ENCODE measurements around the gene DNM2.

DNM2 gene

GRCh38 chr19:10828981-10829821, 111.3 kb downstream of the DNM2 start:
- Histone ChIP-seq H3K36me3 (ENCODE audit: insufficient read depth, low read length) (peaks cover 7% of the 10 kb centered on the region; the same call in 1 of the 2 replicates), H3K9ac (ENCODE audit: insufficient read length) (no peak overlapping the region), H3K9me3 (ENCODE audit: low read depth, low read length) (no peaks in the 10 kb centered on the region), H3K4me3 (no peak overlapping the region), H3K27ac (no peak overlapping the region)
- DNase-seq (ENCODE audit: low read depth, low spot score), result no peak
- no peak for TF ChIP-seq POLR2AphosphoS5 (IDR thresholded peaks at IDR 0.05; ENCODE audit: borderline replicate concordance, low read depth, low read length)
- no peak for TF ChIP-seq EZH2 (IDR thresholded peaks at IDR 0.05)
- no peak for TF ChIP-seq FOXP2 (optimal IDR thresholded peaks at IDR 0.05; ENCODE audit: control extremely low read depth, extremely low read length, insufficient read depth)

- peaks cover 7% of the 10 kb centered on the region; the same call in 1 of the 2 replicates for H3K36me3 ChIP-seq (ENCODE audit: insufficient read depth, low read length)
- H3K4me3 ChIP-seq, result no peak overlapping the region
- no peaks in the 10 kb centered on the region for H3K9me3 ChIP-seq (ENCODE audit: low read depth, low read length)
- TF ChIP-seq FOXP2 (optimal IDR thresholded peaks at IDR 0.05; ENCODE audit: control extremely low read depth, extremely low read length, insufficient read depth) (no peak), EZH2 (IDR thresholded peaks at IDR 0.05) (no peak), POLR2AphosphoS5 (IDR thresholded peaks at IDR 0.05; ENCODE audit: borderline replicate concordance, low read depth, low read length) (no peak)
- no peak overlapping the region for H3K27ac ChIP-seq
- H3K9ac ChIP-seq (ENCODE audit: insufficient read length), result no peak overlapping the region
- no peak for DNase-seq (ENCODE audit: low read depth, low spot score)
Observed at GRCh38 chr19:10829967-10830366, 112.1 kb downstream of the DNM2 start.

DNA sequence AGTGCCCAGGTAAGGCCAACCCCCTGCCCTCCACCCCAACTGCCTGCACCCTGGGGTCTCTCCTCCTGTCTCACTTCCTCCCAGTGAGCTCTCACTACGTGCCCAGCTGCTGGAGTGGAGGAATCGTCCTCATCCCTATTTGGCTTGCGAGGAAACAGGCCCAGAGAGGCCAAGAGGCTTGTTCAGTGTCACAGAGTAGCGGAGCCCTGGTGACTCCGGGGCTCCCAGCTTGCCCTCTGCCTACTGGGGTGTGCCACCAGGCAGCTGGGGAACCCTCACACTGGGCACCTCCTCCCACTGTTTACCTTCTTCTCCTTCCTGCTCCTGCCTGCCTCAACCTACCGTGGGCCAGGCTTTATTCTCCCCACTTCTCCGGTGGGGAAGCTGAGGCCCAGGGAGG, 112.5 kb downstream of the DNM2 start:
- Histone ChIP-seq H3K9ac (ENCODE audit: insufficient read length) (no peak overlapping the region), H3K9me3 (ENCODE audit: low read depth, low read length) (no peaks in the 10 kb centered on the region), H3K27ac (no peak overlapping the region), H3K4me3 (no peak overlapping the region), H3K36me3 (ENCODE audit: insufficient read depth, low read length) (peaks cover 7% of the 10 kb centered on the region; the same call in 1 of the 2 replicates)
- DNase-seq (ENCODE audit: low read depth, low spot score), result no peak
- TF ChIP-seq EZH2 (IDR thresholded peaks at IDR 0.05), result no peak

- Histone ChIP-seq H3K4me3 (no peak overlapping the region), H3K27ac (no peak overlapping the region), H3K9me3 (ENCODE audit: low read depth, low read length) (no peaks in the 10 kb centered on the region), H3K36me3 (ENCODE audit: insufficient read depth, low read length) (peaks cover 4% of the 10 kb centered on the region; the same call in 1 of the 2 replicates), H3K9ac (ENCODE audit: insufficient read length) (no peak overlapping the region)
- no peak for TF ChIP-seq EZH2 (IDR thresholded peaks at IDR 0.05)
- TF ChIP-seq FOXP2 (optimal IDR thresholded peaks at IDR 0.05; ENCODE audit: control extremely low read depth, extremely low read length, insufficient read depth), result no peak
- TF ChIP-seq POLR2AphosphoS5 (IDR thresholded peaks at IDR 0.05; ENCODE audit: borderline replicate concordance, low read depth, low read length), result no peak
- no peak for DNase-seq (ENCODE audit: low read depth, low spot score)
Observed at GRCh38 chr19:10830931-10831779, 113.3 kb downstream of the DNM2 start.

DNA sequence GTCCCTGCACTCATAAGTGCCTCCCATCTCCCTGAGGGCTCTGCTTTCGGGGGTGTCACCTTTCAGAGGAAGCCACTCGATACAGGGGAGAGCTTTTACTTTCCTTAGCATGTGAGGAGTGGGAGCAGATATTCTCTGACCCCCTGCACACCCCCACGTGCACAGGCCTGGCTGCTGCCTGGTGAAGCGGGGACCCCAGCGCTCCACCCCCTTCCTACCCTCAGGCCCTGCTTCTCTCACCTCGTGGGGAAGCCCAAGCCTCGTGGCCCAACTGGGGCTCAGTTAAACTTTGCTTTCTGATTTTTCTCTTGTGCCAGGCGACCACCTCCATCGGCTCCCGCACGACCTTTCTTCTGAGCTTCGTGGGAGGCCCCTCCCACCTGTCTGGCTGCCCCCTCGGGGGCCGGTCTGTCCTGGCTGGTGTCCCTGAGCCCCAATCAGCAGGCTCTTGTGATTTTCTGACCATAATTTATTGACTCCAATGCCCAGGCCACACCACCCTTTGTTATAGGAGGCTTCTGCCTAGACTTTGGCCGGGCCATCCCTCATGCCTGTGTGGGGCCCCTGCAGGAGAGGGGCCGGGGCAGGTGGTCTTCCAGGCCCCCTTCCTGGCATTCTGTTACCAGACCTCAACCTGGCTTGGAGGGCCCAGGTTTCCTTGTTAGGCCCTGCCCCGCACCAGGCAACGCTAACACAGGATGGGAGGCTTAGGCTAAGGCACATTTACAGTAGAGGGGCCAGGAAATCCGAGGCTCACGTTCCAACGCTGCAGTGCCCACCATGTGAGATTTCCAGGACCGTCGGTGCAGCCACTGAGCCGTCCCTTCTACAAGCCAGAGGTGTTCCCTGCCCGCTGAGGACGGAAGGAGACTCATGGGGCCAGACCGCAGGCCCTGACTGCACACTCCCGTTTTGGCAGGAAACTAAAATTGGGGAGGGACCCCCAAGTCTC, 114.4 kb downstream of the DNM2 start:
- H3K27ac ChIP-seq, result no peak overlapping the region
- H3K4me3 ChIP-seq, result no peak overlapping the region
- H3K9ac ChIP-seq (ENCODE audit: insufficient read length), result no peak overlapping the region
- no peak for DNase-seq (ENCODE audit: low read depth, low spot score)
- TF ChIP-seq EZH2 (IDR thresholded peaks at IDR 0.05) (no peak), POLR2AphosphoS5 (IDR thresholded peaks at IDR 0.05; ENCODE audit: borderline replicate concordance, low read depth, low read length) (no peak)
- no peaks in the 10 kb centered on the region for H3K9me3 ChIP-seq (ENCODE audit: low read depth, low read length)
- H3K36me3 ChIP-seq (ENCODE audit: insufficient read depth, low read length), result peaks cover 4% of the 10 kb centered on the region; the same call in 1 of the 2 replicates

GRCh38 chr19:10832939-10833296, 115.0 kb downstream of the DNM2 start:
- H3K9me3 ChIP-seq (ENCODE audit: low read depth, low read length), result no peaks in the 10 kb centered on the region
- DNase-seq (ENCODE audit: low read depth, low spot score), result no peak
- H3K27ac ChIP-seq, result no peak overlapping the region
- no peak overlapping the region for H3K9ac ChIP-seq (ENCODE audit: insufficient read length)
- no peak overlapping the region for H3K4me3 ChIP-seq
- H3K36me3 ChIP-seq (ENCODE audit: insufficient read depth, low read length), result peaks cover 4% of the 10 kb centered on the region; the same call in 1 of the 2 replicates
- TF ChIP-seq FOXP2 (optimal IDR thresholded peaks at IDR 0.05; ENCODE audit: control extremely low read depth, extremely low read length, insufficient read depth) (no peak), POLR2AphosphoS5 (IDR thresholded peaks at IDR 0.05; ENCODE audit: borderline replicate concordance, low read depth, low read length) (no peak), EZH2 (IDR thresholded peaks at IDR 0.05) (no peak)

- H3K9ac ChIP-seq (ENCODE audit: insufficient read length), result no peak overlapping the region
- H3K9me3 ChIP-seq (ENCODE audit: low read depth, low read length), result no peaks in the 10 kb centered on the region
- TF ChIP-seq POLR2AphosphoS5 (IDR thresholded peaks at IDR 0.05; ENCODE audit: borderline replicate concordance, low read depth, low read length) (no peak), EZH2 (IDR thresholded peaks at IDR 0.05) (no peak)
- H3K4me3 ChIP-seq, result peak overlapping the region; percentile 94
- peaks cover 4% of the 10 kb centered on the region; the same call in 1 of the 2 replicates for H3K36me3 ChIP-seq (ENCODE audit: insufficient read depth, low read length)
- DNase-seq (ENCODE audit: low read depth, low spot score), result no peak
- H3K27ac ChIP-seq, result no peak overlapping the region
Observed at GRCh38 chr19:10835089-10835753, 117.3 kb downstream of the DNM2 start.
